Endodermal cell (in vitro differentiated cells): ENCODE data around the gene ANKRD27. TPM values are rescaled to one million over a fixed set of nuclear protein-coding genes. Genes with fewer than 3 reads are reported as not detected.
"Not testable (repeated sequence)": the region's sequence is repeated elsewhere in the genome, so short reads cannot be mapped to it uniquely, and the experiment has no call there.

Experiments used
- DNase-seq: peaks from one replicate; pipeline ENCODE4 v3.0.0-alpha.2; 2017
- H3K27ac ChIP-seq: 2 replicates; pipeline ENCODE4 v1.5.1; 2013; ENCODE audit warnings: mild to moderate bottlenecking, low read depth, low read length, moderate library complexity
- H3K27me3 ChIP-seq: 2 replicates; pipeline ENCODE4 v1.6.1; 2013; ENCODE audit warnings: mild to moderate bottlenecking, low read length, moderate library complexity; ENCODE audit not compliant: insufficient read depth, control insufficient read depth, poor library complexity, severe bottlenecking
- H3K36me3 ChIP-seq: 2 replicates; pipeline ENCODE4 v1.7.0; 2013; ENCODE audit warnings: mild to moderate bottlenecking, low read length, moderate library complexity; ENCODE audit not compliant: control insufficient read depth, insufficient read depth
- H3K4me1 ChIP-seq: one replicate; pipeline ENCODE4 v1.7.0; 2013; ENCODE audit warnings: low read length; ENCODE audit not compliant: control insufficient read depth, insufficient read depth
- H3K4me3 ChIP-seq: 2 replicates; pipeline ENCODE4 v1.5.1; 2013; ENCODE audit warnings: mild to moderate bottlenecking, low read length, moderate library complexity
- H3K9ac ChIP-seq: 2 replicates; pipeline ENCODE4 v1.6.1; 2013; ENCODE audit warnings: mild to moderate bottlenecking, low read length, moderate library complexity; ENCODE audit not compliant: poor library complexity, severe bottlenecking; ENCODE audit errors: extremely low read depth
- H3K9me3 ChIP-seq: 2 replicates; pipeline ENCODE4 v1.6.1; 2013; ENCODE audit warnings: mild to moderate bottlenecking, low read length, moderate library complexity; ENCODE audit not compliant: control insufficient read depth
- H3K27ac Mint-ChIP-seq: 2 replicates; pipeline ENCODE4 v1.8.0; 2020; ENCODE audit warnings: mixed read lengths
- H3K27me3 Mint-ChIP-seq: 2 replicates; pipeline ENCODE4 v1.8.0; 2021; ENCODE audit warnings: mild to moderate bottlenecking, mixed read lengths; ENCODE audit not compliant: insufficient read depth
- H3K36me3 Mint-ChIP-seq: 2 replicates; pipeline ENCODE4 v1.8.0; 2020; ENCODE audit warnings: low read depth, mixed read lengths
- H3K4me1 Mint-ChIP-seq: 2 replicates; pipeline ENCODE4 v1.8.0; 2020; ENCODE audit warnings: mixed read lengths
- H3K4me3 Mint-ChIP-seq: 2 replicates; pipeline ENCODE4 v1.8.0; 2020; ENCODE audit warnings: mild to moderate bottlenecking, moderate library complexity, mixed read lengths
- H3K9me3 Mint-ChIP-seq: 2 replicates; pipeline ENCODE4 v1.8.0; 2020; ENCODE audit warnings: mild to moderate bottlenecking, mixed read lengths
- WGBS, 2 experiments: methylation state at CpG; one replicate each; pipeline versions ENCODE4 v1.1.5 to v1.1.7; 2013; ENCODE audit warnings: missing lambda C conversion rate in 2 of 2, mixed read lengths in 1 of 2; ENCODE audit not compliant: insufficient coverage in 1 of 2, insufficient read length in 1 of 2; 5-methylcytosine and 5-hydroxymethylcytosine counted together
- total RNA-seq, 2 donors: library from RNA; stranded (reverse); fragmentation: NEBNext Ultra II Directional in 1 of 2; extraction: Animal tissue kit (Norgen Biotek cat#: 25700) in 1 of 2; gene quantifications; 2 replicates in 1 of 2; 3 replicates in 1 of 2; pipeline ENCODE4 v1.2.1, GENCODE V29; 2021
- TF ChIP-seq, protein P1 (sequence below): fragments of 200-600 bp; sonication (generic); conservative IDR thresholded peaks from 2 replicates; pipeline ENCODE4 v1.5.0; 2021; ENCODE audit warnings: antibody characterized with exemption, mild to moderate bottlenecking

Gene ANKRD27
- total RNA-seq, 2 donors from 2014 or later, result 35.1 to 35.9 TPM

DNA sequence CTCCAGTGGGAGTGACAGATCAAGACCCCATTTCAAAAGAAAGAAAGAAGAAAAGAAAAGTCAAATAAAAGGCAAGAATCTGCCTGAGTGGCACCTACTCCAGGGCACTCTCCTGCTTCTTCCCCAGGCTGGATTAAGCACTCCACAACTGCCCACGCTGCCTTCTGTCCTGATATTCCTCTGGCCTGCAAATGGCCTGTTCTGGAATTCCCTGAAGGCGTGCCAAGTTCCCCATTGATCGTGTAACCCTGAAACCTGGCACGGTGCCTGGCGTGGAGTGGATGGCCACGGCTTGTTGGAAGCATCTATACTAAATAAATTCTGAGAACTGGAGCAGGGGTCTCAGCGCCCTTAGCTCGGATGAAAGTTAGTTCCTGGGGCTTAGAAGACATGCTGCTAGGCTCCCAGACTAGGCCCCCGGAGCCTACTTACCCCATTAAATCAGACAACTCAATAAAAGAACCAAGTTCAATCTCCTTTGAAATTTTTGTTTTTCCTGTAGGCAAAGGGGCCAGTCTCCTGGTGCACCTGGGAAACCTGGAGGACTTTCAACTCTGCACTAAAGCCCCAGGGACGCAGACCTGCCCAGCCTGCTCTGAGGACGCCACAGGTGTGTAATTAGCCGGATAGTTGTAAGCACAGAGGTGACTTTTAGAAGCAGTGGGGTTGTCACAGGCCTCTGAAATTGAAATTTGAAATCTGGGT lies 21.9 kb downstream of the ANKRD27 start:
- Mint-ChIP-seq H3K36me3 (peaks cover 43% of the 10 kb centered on the region), H3K27ac (peak overlapping the region; percentile 21), H3K27me3 (no peaks in the 10 kb centered on the region), H3K4me1 (peaks cover 4% of the 10 kb centered on the region), H3K4me3 (no peak overlapping the region), H3K9me3 (no peaks in the 10 kb centered on the region)
- Histone ChIP-seq H3K4me3 (no peak overlapping the region), H3K27me3 (no peaks in the 10 kb centered on the region), H3K4me1 (no peaks in the 10 kb centered on the region), H3K27ac (no peak overlapping the region), H3K9me3 (no peaks in the 10 kb centered on the region), H3K9ac (no peak overlapping the region), H3K36me3 (peaks cover 34% of the 10 kb centered on the region)
- no peak for DNase-seq
- TF ChIP-seq, protein P1, sequence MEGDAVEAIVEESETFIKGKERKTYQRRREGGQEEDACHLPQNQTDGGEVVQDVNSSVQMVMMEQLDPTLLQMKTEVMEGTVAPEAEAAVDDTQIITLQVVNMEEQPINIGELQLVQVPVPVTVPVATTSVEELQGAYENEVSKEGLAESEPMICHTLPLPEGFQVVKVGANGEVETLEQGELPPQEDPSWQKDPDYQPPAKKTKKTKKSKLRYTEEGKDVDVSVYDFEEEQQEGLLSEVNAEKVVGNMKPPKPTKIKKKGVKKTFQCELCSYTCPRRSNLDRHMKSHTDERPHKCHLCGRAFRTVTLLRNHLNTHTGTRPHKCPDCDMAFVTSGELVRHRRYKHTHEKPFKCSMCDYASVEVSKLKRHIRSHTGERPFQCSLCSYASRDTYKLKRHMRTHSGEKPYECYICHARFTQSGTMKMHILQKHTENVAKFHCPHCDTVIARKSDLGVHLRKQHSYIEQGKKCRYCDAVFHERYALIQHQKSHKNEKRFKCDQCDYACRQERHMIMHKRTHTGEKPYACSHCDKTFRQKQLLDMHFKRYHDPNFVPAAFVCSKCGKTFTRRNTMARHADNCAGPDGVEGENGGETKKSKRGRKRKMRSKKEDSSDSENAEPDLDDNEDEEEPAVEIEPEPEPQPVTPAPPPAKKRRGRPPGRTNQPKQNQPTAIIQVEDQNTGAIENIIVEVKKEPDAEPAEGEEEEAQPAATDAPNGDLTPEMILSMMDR, result no peak
- 93% methylated on average over 9 to 12 of the region's 12 CpGs for WGBS, 2 experiments

- not testable (repeated sequence) for H3K27ac Mint-ChIP-seq, H3K4me1 ChIP-seq, H3K27me3 Mint-ChIP-seq
Measured at GRCh38 chr19:32652331-32652730, 22.6 kb downstream of the ANKRD27 start.

GRCh38 chr19:32651729-32652140 lies 23.2 kb downstream of the ANKRD27 start:
- Histone ChIP-seq H3K36me3 (peaks cover 42% of the 10 kb centered on the region), H3K27me3 (no peaks in the 10 kb centered on the region), H3K9ac (no peak overlapping the region), H3K4me3 (no peak overlapping the region), H3K27ac (no peak overlapping the region), H3K4me1 (no peaks in the 10 kb centered on the region), H3K9me3 (no peaks in the 10 kb centered on the region)
- no peaks in the 10 kb centered on the region for H3K9me3 Mint-ChIP-seq
- H3K27ac Mint-ChIP-seq, result peak overlapping the region; percentile 52
- peaks cover 4% of the 10 kb centered on the region for H3K4me1 Mint-ChIP-seq
- 58 to 62% methylated on average over 6 to 8 of the region's 8 CpGs for WGBS, 2 experiments
- H3K4me3 Mint-ChIP-seq, result no peak overlapping the region
- peak; percentile 91 for DNase-seq
- TF ChIP-seq, protein P1, result peak; percentile 44
- H3K36me3 Mint-ChIP-seq, result peaks cover 51% of the 10 kb centered on the region
- H3K27me3 Mint-ChIP-seq, result no peaks in the 10 kb centered on the region

More at GRCh38 chr19:32652331-32652730, 22.6 kb downstream of the ANKRD27 start:
- H3K4me3 Mint-ChIP-seq, H3K27ac ChIP-seq, H3K27me3 ChIP-seq, H3K9ac ChIP-seq, DNase-seq, H3K9me3 Mint-ChIP-seq, H3K4me1 Mint-ChIP-seq, H3K9me3 ChIP-seq, H3K4me3 ChIP-seq: not testable (repeated sequence)
- WGBS, 2 experiments, result 91 to 94% methylated on average over 10 to 13 of the region's 13 CpGs
- H3K36me3 Mint-ChIP-seq, result peaks cover 45% of the 10 kb centered on the region
- peaks cover 38% of the 10 kb centered on the region for H3K36me3 ChIP-seq
